CD4-positive, alpha-beta T cell treated with Interleukin-6 for 4 hours (primary cell): ENCODE data around the gene SULF2.

Source experiments
- DNase-seq: peaks from one replicate; pipeline ENCODE4 v3.0.0-alpha.2; 2020; ENCODE audit warnings: mixed read lengths

SULF2 gene

DNA sequence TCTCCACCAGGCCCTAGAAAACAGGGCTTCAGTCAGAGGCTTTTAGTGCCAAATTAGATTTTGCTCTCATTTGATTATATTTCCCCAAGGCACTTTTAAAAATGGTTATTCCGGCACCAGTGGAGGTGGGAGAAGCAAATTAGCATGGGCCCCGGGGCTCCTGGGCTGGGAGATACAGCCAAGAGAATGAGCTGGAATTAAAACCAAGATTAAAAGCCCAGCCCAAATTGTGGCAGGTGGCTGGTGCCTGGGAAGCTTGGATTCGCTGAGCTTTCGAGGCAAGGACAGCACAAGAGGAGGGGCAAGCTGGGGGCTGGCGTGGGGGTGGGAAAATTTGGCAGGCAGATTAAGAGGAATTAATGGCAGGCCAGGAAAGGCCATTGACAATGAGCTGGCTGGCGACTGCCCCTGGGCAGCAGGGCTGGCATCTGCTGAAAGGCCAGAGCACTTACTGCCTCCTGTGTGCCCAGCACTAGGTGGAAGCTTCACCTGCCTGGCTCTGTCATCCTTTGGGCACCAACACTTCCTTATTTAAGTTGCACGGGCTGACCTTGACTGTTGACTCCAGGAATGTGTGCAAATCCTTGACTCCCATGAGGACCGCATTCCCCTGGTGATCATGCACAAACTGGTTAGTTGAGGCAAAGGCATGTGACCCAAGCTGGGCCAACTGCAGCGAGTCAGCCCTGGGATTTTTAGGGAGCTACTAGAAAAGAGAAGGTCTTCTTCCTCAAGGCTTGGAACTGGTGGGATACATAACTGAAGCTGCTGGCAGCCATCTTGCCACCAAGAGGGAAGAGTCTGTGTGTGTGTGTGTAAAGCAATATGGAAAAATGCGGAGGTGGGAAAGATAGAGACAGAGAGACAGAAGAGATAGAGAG, 76.1 kb downstream of the SULF2 start:
- no peak for DNase-seq

- no peak for DNase-seq
These were observed 77.0 kb downstream of the SULF2 start for GRCh38 chr20:47708140-47708807.

DNA sequence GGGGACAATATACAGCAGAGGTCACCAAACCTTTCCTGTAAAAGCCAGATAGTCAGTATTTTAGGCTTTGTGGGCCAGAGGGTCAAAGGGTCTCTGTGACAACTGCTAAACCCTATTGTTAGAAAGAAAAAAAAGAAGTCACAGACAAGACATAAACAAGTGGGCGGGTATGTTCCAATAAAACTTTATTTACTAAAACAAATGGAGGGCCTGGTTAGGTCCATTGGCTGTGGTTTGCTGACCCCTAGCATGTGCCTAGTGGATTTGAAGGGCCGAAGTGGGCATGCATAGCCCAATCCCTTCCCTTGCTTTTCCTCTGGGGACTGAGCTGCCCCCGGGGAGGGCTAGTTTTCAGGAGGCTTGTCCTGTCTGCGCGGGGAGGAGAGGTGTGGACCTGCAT, 78.9 kb downstream of the SULF2 start:
- DNase-seq = no peak

GRCh38 chr20:47705497-47705856, 79.8 kb downstream of the SULF2 start:
- no peak for DNase-seq

DNA sequence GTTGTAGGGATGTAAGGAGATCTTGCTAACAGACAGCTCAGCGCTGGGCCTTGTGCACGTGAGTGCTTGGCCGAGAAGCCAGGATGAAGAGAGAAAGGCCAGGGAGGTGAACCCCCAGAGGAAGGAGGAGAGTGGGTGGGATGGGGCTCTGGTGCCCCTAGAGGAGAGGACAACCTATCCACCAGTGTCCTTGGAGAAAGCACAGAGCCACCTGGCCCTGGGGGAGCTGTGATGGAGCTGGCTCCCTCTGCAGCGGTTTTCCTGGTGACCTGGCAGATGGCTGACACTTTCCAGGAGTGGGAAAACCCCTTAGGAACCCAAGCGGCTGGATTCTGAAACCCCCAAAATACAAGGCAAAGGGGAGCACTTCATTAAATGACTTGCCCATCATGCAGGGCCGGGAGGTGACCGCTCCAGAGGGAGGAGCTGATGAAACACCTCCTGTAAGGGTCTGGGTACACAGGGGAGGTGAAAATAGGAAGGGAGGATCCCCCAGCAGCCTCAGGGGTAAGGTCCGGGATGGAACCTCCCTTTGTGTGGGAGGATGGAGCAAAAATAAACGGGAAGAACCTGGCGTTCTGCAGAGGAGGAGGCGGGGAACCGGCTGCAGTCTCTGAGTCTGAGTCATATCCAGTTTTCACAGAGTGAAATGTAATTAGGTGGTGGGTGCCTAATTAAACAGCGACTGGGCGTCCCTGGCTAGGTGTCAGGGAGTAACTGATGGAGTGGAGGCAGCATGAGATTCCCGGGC, 80.4 kb downstream of the SULF2 start:
- DNase-seq = no peak

DNA sequence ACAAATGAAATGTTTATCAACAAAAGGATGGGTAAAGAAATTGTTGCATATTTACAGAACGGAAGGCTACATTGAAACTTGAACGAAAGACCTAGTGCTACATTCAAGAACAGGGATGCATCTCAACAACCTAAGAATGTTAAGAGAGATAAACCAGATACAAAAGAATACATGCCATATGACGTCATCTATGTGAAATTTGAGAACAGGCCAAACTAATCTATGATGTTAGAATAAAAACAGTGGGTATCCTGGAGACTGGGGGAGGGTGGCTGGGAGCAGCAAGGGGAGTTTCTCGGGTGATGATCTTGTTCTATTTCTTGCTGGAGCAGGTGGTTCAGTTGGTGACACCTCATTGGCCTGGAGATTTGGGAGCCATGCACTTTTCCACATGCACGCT, 81.5 kb downstream of the SULF2 start:
- DNase-seq = no peak

DNA sequence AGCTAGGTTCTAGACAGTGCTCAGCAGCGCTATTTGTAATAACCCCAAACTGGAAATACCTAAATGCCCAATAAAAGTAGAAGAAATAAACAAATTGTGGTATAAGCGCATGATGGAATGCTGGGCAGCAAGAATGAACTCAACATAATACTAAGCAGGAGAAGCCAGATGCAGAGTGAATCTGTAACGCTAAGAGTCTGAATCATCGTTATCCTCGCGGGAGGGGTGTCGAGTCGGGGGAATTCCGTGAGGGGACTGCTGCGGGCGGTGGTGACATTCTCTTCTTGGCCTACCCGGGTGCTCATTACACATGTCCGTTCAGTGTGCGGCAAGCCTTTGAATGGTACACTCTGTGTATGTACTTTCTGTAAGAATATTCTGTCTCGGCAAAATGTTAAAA, 83.7 kb downstream of the SULF2 start:
- no peak for DNase-seq

DNA sequence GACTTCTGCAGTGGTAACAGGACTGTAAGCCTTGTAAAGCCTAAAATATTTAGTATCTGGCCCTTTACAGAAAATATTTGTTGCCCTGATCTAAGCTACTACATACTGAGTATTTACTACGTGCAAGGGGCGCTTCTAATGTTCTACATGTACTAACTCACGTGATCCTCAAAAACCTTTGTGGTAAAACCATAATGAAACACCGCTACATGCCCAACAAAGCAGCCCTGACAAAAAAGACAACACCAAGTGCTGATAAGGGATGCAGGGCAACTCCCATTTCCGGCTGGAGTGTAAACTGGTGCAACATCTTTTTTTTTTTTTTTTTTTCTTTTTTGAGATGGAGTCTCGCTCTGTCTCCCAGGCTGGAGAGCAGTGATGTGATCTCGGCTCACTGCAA, 85.0 kb downstream of the SULF2 start:
- no peak for DNase-seq

DNA sequence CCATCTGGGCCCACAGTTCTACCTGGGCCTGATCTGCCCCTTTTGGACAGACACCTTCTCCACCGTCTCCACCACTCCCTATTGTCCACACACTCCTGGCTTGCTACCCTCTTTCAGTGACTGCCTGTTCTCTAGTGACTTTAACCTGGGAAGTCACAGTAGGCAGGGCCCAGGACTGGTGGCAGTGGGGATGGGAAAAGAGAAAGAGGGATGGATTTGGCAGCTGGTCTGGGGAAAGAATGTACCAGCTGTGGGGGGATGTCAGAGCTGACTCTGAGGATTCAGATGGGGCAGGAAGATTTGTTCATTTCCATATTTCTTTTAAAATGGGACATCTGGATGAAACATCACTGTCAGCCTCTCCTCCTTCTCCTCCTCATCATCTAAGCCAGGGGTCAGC, 85.5 kb downstream of the SULF2 start:
- DNase-seq = no peak

DNA sequence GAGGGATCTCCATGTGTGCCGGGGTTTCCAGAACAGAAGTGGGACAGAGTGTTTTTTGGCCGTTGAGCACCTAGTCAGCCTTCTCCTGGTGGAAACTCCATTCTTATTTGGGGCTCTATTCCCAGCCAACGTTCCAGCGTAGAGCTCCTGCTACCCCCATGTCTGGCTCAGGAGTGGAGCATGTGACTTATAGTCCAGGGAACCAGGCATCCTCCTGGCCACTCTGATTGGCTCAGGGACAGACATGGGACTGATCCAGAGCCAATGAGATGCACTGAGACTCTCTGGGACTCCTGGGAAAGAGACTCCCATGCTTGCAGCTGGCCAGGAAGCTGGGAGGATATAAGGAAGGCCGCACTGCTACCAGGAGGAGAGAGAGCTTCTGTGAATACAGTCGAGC, 87.1 kb downstream of the SULF2 start:
- no peak for DNase-seq

GRCh38 chr20:47696856-47697255, 88.4 kb downstream of the SULF2 start:
- no peak for DNase-seq

DNA sequence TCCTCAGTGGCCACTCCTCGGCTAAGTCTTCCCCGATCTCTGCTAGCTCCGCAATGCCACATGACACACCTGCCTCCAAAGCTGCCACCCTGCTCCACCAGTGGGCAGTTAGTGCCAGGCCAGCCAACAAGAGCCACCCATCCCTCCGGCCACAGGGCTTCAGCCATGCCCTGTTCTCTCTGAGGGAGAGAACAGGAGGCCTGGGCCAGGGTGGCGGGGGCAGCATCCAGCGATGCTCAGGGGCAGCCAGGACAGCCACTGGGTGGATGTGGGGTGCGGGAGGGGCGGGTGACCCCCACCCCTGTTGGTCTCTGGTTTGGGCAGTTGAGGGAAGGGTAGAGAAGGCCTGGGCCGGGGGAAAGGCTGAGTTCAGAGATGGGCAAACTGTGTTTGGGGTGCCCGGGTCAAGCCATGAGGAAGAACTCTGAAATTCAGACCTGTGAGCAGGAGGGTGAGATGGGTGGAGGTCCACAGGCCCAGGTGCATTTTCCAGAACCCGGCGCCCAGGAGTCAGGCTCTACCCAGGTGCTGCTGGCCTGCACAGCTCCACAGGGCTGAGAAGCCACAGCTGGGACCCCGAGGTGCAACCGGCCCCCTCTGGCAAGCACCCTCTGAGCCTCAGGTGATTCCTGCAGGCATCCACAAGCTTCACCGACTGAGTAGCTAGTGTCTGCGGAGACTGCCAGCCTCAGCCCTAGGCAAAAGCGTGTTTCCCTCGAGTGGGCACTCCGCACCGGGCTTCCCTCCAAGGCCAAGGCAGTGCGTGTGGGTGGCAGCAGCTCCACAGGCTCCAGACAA, 91.1 kb downstream of the SULF2 start:
- no peak for DNase-seq

GRCh38 chr20:47691625-47692024, 93.7 kb downstream of the SULF2 start:
- no peak for DNase-seq

- no peak for DNase-seq
These were observed 95.5 kb downstream of the SULF2 start for GRCh38 chr20:47689731-47690130.

GRCh38 chr20:47688385-47689381, 96.6 kb downstream of the SULF2 start:
- no peak for DNase-seq

DNA sequence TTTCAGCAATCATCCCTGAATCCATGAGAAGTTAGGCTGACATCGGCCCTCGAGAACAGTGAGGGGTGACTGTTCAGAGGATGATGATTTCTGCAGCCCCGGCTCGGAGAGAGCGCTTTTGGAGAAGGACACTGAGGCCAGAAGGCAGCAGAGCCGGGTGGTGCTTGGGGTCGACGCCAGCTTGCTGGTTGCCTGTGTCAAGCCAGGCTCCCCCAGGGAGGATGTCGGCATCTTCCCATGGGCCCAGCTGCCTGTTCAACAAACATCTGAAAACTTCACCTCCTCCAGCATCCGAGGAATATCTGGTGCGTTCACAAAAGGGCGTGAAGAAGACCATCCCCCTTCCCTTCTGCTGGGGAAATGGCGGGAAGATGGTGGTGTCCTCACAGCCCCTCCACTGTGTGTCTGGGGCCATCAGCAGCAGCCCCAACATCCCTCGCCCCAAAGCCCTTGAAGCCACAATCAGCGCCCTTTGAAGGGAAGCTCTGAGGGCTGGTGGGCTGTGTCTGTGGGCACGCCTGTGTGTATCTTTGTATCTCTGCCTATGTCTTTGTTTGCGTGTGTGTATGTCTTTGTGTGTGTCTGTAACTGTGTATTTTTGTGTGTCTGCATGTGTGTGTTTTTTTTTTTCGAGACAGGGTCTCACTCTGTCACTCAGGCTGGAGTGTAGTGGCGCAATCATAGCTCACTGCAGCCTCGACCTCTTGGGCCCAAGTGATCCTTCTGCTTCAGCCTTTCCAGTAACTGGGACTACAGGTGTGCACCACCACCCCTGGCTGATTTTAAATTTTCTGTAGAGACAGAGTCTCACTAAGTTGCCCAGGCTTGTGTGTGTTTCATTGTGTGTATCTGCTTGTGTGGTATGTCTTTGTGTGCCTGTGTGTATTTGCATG, 97.9 kb downstream of the SULF2 start:
- no peak for DNase-seq

DNA sequence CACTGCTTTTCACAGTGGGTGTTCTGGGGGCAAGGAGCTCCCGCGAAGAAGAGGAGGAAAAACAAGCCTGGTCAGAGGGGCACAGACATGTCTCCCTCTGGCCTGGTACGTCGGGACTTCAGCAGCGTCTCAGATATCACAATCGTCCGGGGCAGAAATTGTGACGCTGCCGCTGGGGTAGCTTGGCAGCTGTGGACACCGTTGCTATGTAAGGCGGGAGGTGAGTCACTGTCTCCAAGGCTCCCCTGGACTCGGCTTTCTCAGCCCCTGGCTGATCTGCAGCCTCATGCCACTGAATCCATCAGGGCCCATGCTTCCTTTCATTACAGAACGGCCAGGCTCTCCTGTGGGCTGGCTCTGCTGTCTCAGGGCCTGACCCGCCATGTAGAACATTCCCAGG, 98.7 kb downstream of the SULF2 start:
- DNase-seq = no peak

GRCh38 chr20:47684306-47685080, 100.8 kb downstream of the SULF2 start:
- DNase-seq = no peak

DNA sequence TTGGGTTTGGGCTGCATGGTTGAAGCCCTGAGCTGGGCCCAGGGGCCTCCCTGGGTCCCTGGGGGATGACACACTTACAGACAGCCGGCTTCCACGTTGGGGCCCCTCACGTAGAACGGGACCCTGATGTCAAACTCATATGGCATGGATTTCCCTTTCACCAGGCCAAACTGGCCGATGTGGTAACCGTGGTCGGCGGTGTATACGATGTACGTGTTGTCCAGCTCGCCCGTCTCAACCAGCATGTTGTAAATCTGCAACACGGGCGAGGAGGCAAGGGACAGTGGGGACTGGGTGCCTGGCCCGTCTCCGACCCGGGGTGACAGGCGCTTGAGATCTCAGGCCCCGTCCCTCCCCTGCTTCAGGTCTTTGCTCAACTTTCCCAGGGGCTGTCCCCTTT, 102.4 kb downstream of the SULF2 start:
- DNase-seq = no peak
